Measurements from ENCODE around the gene AVP.

The AVP gene

DNA sequence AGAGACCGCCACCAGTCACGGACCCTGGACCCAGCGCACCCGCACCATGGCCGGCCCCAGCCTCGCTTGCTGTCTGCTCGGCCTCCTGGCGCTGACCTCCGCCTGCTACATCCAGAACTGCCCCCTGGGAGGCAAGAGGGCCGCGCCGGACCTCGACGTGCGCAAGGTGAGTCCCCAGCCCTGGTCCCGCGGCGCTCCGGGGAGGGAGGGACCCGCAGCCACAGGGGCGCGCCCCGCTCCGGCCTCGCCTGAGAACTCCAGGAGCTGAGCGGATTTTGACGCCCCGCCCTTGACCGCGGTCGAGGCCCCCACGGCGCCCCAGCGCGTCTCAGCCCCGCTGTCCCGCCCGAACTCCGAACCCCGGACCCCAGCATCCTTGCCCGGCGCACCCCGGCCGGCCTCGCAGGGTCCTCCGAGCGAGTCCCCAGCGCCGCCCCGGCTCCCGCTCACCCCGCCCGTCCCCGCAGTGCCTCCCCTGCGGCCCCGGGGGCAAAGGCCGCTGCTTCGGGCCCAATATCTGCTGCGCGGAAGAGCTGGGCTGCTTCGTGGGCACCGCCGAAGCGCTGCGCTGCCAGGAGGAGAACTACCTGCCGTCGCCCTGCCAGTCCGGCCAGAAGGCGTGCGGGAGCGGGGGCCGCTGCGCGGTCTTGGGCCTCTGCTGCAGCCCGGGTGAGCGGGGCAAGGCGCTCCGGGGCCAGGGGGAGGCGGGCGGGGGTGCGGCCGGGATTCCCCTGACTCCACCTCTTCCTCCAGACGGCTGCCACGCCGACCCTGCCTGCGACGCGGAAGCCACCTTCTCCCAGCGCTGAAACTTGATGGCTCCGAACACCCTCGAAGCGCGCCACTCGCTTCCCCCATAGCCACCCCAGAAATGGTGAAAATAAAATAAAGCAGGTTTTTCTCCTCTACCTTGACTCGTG, 12.7 kb downstream of the AVP start, which contains the start of gene OXT:
OXT (plus strand) TSS at position 11 of the 920 bp plus-strand sequence; CDS start at position 47, 36 bp downstream.
- no peaks in the 10 kb centered on the region for H3K36me3 ChIP-seq
- H3K27me3 ChIP-seq (ENCODE audit: insufficient read depth, low read depth, severe bottlenecking): no peaks in the 10 kb centered on the region
- H3K4me3 ChIP-seq (ENCODE audit: low read depth, low read length): no peak within 1 kb of the TSS
- DNase-seq: no peak
- H3K27ac ChIP-seq: no peak within 1 kb of the TSS
- H3K9me3 ChIP-seq (ENCODE audit: severe bottlenecking): no peaks in the 10 kb centered on the region
- TF ChIP-seq, protein P1, sequence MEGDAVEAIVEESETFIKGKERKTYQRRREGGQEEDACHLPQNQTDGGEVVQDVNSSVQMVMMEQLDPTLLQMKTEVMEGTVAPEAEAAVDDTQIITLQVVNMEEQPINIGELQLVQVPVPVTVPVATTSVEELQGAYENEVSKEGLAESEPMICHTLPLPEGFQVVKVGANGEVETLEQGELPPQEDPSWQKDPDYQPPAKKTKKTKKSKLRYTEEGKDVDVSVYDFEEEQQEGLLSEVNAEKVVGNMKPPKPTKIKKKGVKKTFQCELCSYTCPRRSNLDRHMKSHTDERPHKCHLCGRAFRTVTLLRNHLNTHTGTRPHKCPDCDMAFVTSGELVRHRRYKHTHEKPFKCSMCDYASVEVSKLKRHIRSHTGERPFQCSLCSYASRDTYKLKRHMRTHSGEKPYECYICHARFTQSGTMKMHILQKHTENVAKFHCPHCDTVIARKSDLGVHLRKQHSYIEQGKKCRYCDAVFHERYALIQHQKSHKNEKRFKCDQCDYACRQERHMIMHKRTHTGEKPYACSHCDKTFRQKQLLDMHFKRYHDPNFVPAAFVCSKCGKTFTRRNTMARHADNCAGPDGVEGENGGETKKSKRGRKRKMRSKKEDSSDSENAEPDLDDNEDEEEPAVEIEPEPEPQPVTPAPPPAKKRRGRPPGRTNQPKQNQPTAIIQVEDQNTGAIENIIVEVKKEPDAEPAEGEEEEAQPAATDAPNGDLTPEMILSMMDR (IDR thresholded peaks at IDR 0.05; ENCODE audit: low read depth, low read length): no peak

GRCh38 chr20:3071266-3071609, 13.3 kb downstream of the AVP start:
- H3K4me3 ChIP-seq (ENCODE audit: low read depth, low read length): no peak overlapping the region
- no peaks in the 10 kb centered on the region for H3K27me3 ChIP-seq (ENCODE audit: insufficient read depth, low read depth, severe bottlenecking)
- TF ChIP-seq, protein P1 (IDR thresholded peaks at IDR 0.05; ENCODE audit: low read depth, low read length): no peak
- no peaks in the 10 kb centered on the region for H3K36me3 ChIP-seq
- H3K9me3 ChIP-seq (ENCODE audit: severe bottlenecking): no peaks in the 10 kb centered on the region
- no peak for DNase-seq
- H3K27ac ChIP-seq: no peak overlapping the region

DNA sequence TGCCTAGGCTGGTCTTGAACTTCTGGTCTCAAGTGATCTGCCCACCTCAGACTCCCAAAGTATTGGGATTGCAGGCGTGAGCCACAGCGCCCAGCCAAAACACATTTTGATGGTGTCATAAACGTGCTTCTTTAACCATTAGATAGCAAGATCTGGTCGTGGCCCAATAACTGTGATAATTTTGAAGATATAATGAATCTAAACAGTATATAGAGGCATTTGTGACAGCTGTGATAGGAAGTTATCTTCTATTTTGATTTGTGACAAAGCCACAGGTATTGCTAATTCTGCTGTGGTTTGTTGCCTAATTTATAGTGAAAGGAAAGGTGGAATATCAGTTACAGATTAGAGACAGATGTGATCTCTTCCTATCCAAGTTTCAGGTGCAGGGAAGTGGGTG, 13.8 kb downstream of the AVP start:
- TF ChIP-seq, protein P1 (IDR thresholded peaks at IDR 0.05; ENCODE audit: low read depth, low read length): no peak
- no peaks in the 10 kb centered on the region for H3K36me3 ChIP-seq
- H3K9me3 ChIP-seq (ENCODE audit: severe bottlenecking): no peaks in the 10 kb centered on the region
- no peak overlapping the region for H3K27ac ChIP-seq
- no peaks in the 10 kb centered on the region for H3K27me3 ChIP-seq (ENCODE audit: insufficient read depth, low read depth, severe bottlenecking)
- H3K4me3 ChIP-seq (ENCODE audit: low read depth, low read length): no peak overlapping the region
- DNase-seq: no peak

- peak; percentile 36 for DNase-seq
- H3K27ac ChIP-seq: no peak overlapping the region
- no peak overlapping the region for H3K4me3 ChIP-seq (ENCODE audit: low read depth, low read length)
- no peaks in the 10 kb centered on the region for H3K27me3 ChIP-seq (ENCODE audit: insufficient read depth, low read depth, severe bottlenecking)
- TF ChIP-seq, protein P1 (IDR thresholded peaks at IDR 0.05; ENCODE audit: low read depth, low read length): peak; percentile 69
- no peaks in the 10 kb centered on the region for H3K36me3 ChIP-seq
- no peaks in the 10 kb centered on the region for H3K9me3 ChIP-seq (ENCODE audit: severe bottlenecking)
These were observed 15.3 kb downstream of the AVP start for GRCh38 chr20:3068986-3069900.

DNA sequence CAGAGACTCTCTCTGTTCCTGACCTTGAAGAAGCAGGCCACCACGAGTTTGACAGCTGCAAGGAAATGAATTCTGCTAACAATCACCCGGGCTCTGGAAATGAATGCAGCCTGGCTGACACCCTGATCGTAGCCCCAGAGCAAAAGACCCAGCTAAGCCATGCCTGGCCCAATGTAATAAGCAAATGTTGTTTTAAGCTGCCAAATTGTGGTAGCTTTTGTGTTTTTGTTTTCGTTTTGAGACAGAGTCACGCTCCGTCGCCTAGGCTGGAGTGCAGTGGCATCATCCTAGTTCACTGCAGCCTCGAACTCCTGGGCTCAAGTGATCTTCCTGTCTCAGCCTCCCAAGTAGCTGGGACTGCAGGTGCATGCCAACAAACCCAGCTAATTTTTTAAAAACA, 16.4 kb downstream of the AVP start:
- Histone ChIP-seq H3K9me3 (ENCODE audit: severe bottlenecking) (no peaks in the 10 kb centered on the region), H3K27me3 (ENCODE audit: insufficient read depth, low read depth, severe bottlenecking) (no peaks in the 10 kb centered on the region), H3K27ac (no peak overlapping the region), H3K4me3 (ENCODE audit: low read depth, low read length) (no peak overlapping the region), H3K36me3 (no peaks in the 10 kb centered on the region)
- DNase-seq: no peak
- TF ChIP-seq, protein P1 (IDR thresholded peaks at IDR 0.05; ENCODE audit: low read depth, low read length): no peak
